GM19468 (cell line): ENCODE data around the gene RHOBTB3.

Experiments used
- ATAC-seq: cut with Tn5 transposase; IDR thresholded peaks from one replicate; pipeline ENCODE4 v1.9.1; 2021; ENCODE audit warnings: mild to moderate bottlenecking, moderate library complexity, moderate number of reproducible peaks; ENCODE audit not compliant: unreplicated experiment; ENCODE audit errors: extremely low read depth

RHOBTB3 gene

GRCh38 chr5:95761771-95762651 is 30.9 kb downstream of the RHOBTB3 start:
- ATAC-seq = no peak

GRCh38 chr5:95762652-95763041 is 31.5 kb downstream of the RHOBTB3 start:
- ATAC-seq = no peak

GRCh38 chr5:95763941-95764340 is 32.8 kb downstream of the RHOBTB3 start:
- no peak for ATAC-seq

- ATAC-seq = no peak
These were observed 37.6 kb downstream of the RHOBTB3 start for GRCh38 chr5:95768731-95769130.

- no peak for ATAC-seq
These were observed 39.9 kb downstream of the RHOBTB3 start for GRCh38 chr5:95770830-95771708.

GRCh38 chr5:95771892-95772291 is 40.8 kb downstream of the RHOBTB3 start:
- ATAC-seq = no peak

GRCh38 chr5:95773335-95774059 is 42.4 kb downstream of the RHOBTB3 start:
- no peak for ATAC-seq

- ATAC-seq = no peak
These were observed 46.3 kb downstream of the RHOBTB3 start for GRCh38 chr5:95777441-95777840.

- no peak for ATAC-seq
These were observed 47.7 kb downstream of the RHOBTB3 start for GRCh38 chr5:95778713-95779436.

GRCh38 chr5:95779611-95780010 is 48.5 kb downstream of the RHOBTB3 start:
- ATAC-seq = no peak

- ATAC-seq = no peak
These were observed 49.5 kb downstream of the RHOBTB3 start for GRCh38 chr5:95780597-95780996.

- ATAC-seq = no peak
These were observed 50.0 kb downstream of the RHOBTB3 start for GRCh38 chr5:95781101-95781583.

- no peak for ATAC-seq
These were observed 51.0 kb downstream of the RHOBTB3 start for GRCh38 chr5:95782181-95782580.

- no peak for ATAC-seq
These were observed 52.5 kb downstream of the RHOBTB3 start for GRCh38 chr5:95783661-95784060.

- no peak for ATAC-seq
These were observed 53.6 kb downstream of the RHOBTB3 start for GRCh38 chr5:95784514-95785302.

GRCh38 chr5:95786821-95787418 is 55.8 kb downstream of the RHOBTB3 start:
- ATAC-seq = no peak

- ATAC-seq = no peak
These were observed 57.4 kb downstream of the RHOBTB3 start for GRCh38 chr5:95788493-95788892.

- ATAC-seq = no peak
These were observed 60.6 kb downstream of the RHOBTB3 start for GRCh38 chr5:95791751-95792150.
